Psoas muscle (tissue), 8 donors: ENCODE data around the gene ACTN1. TPM values are rescaled to one million over a fixed set of nuclear protein-coding genes. Genes with fewer than 3 reads are reported as not detected.

Source experiments
- ATAC-seq, 4 donors: fragments of 200-7000 bp; cut with Tn5 transposase; one replicate each; pipeline ENCODE4 v1.9.1; 2020; ENCODE audit warnings: moderate library complexity in 3 of 4, mild to moderate bottlenecking in 2 of 4
- DNase-seq, 2 donors: peaks; one replicate each; pipeline ENCODE4 v3.0.0-alpha.2; 2020
- H3K27ac ChIP-seq: fragments of 200-600 bp; one replicate; pipeline ENCODE4 v1.8.0; 2022
- H3K27me3 ChIP-seq, 3 donors: fragments of 200-600 bp in 1 of 3; one replicate each; pipeline versions ENCODE4 v1.6.1 to v1.8.0; 2013 to 2022; ENCODE audit warnings: low read length in 2 of 3, mild to moderate bottlenecking in 2 of 3, moderate library complexity in 1 of 3; ENCODE audit not compliant: insufficient read depth in 3 of 3
- H3K36me3 ChIP-seq, 2 donors: fragments of 200-600 bp in 1 of 2; one replicate each; pipeline versions ENCODE4 v1.6.1 to v1.8.0; 2013 to 2022; ENCODE audit warnings: low read depth in 1 of 2, mild to moderate bottlenecking in 1 of 2, moderate library complexity in 1 of 2; ENCODE audit not compliant: insufficient read depth in 1 of 2
- H3K4me1 ChIP-seq: fragments of 200-600 bp; one replicate; pipeline ENCODE4 v1.8.0; 2022
- H3K4me3 ChIP-seq: fragments of 200-600 bp; one replicate; pipeline ENCODE4 v1.8.0; 2022; ENCODE audit warnings: mild to moderate bottlenecking
- H3K9me3 ChIP-seq: fragments of 200-600 bp; one replicate; pipeline ENCODE4 v1.8.0; 2022
- CTCF ChIP-seq: fragments of 200-600 bp; IDR thresholded peaks from one replicate; pipeline ENCODE4 v1.8.0; 2022; ENCODE audit warnings: antibody characterized with exemption
- WGBS, 3 donors: extraction: QIAGEN DNeasy Blood & Tissue Kit; methylation state at CpG; one replicate each; pipeline versions ENCODE4 v1.1.6 to v1.1.7; 2013; 5-methylcytosine and 5-hydroxymethylcytosine counted together
- intact Hi-C, 2 donors: fragments of 100-400 bp; cut with DNase I; formaldehyde crosslinking; loops; one replicate each; pipeline versions ENCODE4 v1.11.0 to v1.14.2; 2022
- polyA plus RNA-seq, 3 donors: library from polyadenylated mRNA; stranded (reverse); fragments of 200-250 nt; gene quantifications; one replicate each; pipeline ENCODE4 v1.2.3, GENCODE V29; 2013
- total RNA-seq, 4 donors: library from RNA; stranded (reverse); fragmentation: NEBNext Ultra II Directional in 2 of 4; extraction: Animal tissue kit (Norgen Biotek cat#: 25700) in 2 of 4; gene quantifications; one replicate each; pipeline versions ENCODE4 v1.2.1 to v1.2.4, GENCODE V29; 2021 to 2023
- donor health status: healthy with polysubstance abuse.
- donor health status: DM: no; HTN: no; CAD: no; lungs with moderate emphysema.
- donor health status: Bipolar disorder and iron deficiency.
- donor health status: healthy.
- donor health status: DM: yes; HTN: yes; CAD: no.
- donor health status: DM: no; HTN: no; CAD: no.
- donor health status: DM: no; HTN: no; CAD: no.
- donor health status: DM: yes; HTN: yes; CAD: no.

ACTN1 gene
- total and polyA plus RNA-seq, 7 donors, result 5.8 to 23.7 (median 10.9) TPM

DNA sequence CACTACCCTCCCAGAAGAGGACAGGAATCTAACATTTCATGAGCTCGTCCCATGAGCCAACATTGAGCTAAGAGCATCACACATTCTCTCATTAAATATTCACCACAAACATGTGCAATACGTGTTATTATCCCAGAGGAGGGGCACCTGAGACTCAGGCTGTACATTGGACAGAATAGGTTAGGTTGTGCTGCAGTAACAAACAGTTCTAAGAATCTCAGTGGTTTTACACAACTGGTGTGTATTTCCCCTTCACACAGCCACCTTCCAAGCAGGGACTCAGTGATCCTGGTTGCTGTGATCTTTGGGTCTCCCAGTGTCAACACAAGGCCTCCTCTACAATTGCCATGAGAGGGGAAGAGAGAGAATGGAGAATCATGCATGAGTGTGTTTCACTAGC, 15.0 kb upstream of the ACTN1 start:
- Histone ChIP-seq H3K4me1 (no peaks in the 10 kb centered on the region), H3K36me3 (no peaks in the 10 kb centered on the region), H3K27ac (no peak overlapping the region), H3K9me3 (no peaks in the 10 kb centered on the region), H3K27me3 (no peaks in the 10 kb centered on the region), H3K4me3 (no peak overlapping the region)
- ATAC-seq (no peak), DNase-seq (no peak)
- intact Hi-C loops, result no loop called here
- 82 to 95% (median 87%) methylated on average over 2 of the region's 2 CpGs for WGBS, 3 donors
- no peak for TF ChIP-seq CTCF

DNA sequence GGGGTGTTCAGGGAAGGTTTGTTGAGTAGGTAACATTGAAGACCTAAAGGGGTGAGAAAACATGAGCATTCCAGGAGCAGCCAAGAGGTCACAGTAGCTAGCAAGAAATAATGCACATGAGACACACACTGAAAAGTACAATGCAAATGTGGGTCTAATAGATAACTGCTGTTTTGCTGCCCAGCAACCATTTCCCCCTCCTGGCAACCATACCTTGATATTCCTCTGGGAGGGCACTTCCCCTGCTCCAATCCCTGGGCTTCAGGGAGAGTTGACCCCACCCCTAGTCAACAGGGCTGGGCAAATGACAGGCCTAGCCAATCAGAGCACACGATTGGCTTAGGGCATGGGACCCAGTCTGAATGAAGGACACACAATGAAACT, 8.5 kb upstream of the ACTN1 start:
- H3K4me3 ChIP-seq, result no peak overlapping the region
- no peaks in the 10 kb centered on the region for H3K4me1 ChIP-seq
- intact Hi-C loops, result no loop called here
- no peak for TF ChIP-seq CTCF
- DNase-seq (no peak), ATAC-seq (no peak)
- 82 to 90% (median 85%) methylated on average over 1 of the region's 1 CpG for WGBS, 3 donors
- no peaks in the 10 kb centered on the region for H3K9me3 ChIP-seq
- H3K27me3 ChIP-seq, result no peaks in the 10 kb centered on the region
- no peak overlapping the region for H3K27ac ChIP-seq
- no peaks in the 10 kb centered on the region for H3K36me3 ChIP-seq

DNA sequence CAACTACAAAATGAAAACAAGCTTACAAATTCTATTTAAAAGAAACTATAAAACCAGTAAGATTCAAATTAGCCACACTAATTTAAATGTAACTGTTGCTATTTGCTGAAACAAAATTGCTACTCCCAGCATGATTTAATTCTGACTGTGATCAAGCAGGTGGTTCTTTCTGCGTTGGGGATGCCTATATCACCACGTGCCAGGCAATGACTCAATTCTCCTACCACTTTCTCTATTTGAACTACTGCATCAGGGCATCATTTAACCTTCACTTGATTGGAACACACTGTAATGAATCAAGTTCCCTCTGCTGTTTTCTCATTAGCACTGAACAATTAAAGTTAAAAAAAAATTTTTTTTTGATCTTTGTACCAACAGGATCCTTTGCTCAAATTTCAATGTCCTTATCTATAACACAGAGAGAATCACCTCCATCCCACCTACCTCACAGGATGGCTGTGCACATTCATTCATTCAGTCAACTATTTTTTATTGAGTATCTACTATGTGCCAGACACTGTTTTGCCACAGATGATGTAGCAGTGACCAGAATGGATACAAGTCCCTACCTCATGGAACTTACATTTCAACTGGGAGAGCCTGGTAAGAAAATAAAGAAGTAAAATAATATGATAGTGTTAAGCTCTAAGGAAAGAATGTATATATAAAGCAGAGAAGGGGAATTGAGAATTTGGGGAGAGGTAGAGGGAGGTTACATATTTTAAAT, 8.0 kb upstream of the ACTN1 start:
- DNase-seq (no peak), ATAC-seq (no peak)
- no peak overlapping the region for H3K4me3 ChIP-seq
- no peaks in the 10 kb centered on the region for H3K36me3 ChIP-seq
- H3K4me1 ChIP-seq, result no peaks in the 10 kb centered on the region
- TF ChIP-seq CTCF, result no peak
- 15 to 58% (median 30%) methylated on average over 2 of the region's 2 CpGs for WGBS, 3 donors
- H3K9me3 ChIP-seq, result no peaks in the 10 kb centered on the region
- H3K27ac ChIP-seq, result no peak overlapping the region
- intact Hi-C loops, result no loop called here
- no peaks in the 10 kb centered on the region for H3K27me3 ChIP-seq

GRCh38 chr14:68986225-68986624, 7.1 kb upstream of the ACTN1 start:
- H3K36me3 ChIP-seq, result no peaks in the 10 kb centered on the region
- no peak overlapping the region for H3K4me3 ChIP-seq
- no peak for TF ChIP-seq CTCF
- 61 to 76% (median 71%) methylated on average over 2 of the region's 2 CpGs for WGBS, 3 donors
- DNase-seq, result no peak
- no peaks in the 10 kb centered on the region for H3K9me3 ChIP-seq
- no peaks in the 10 kb centered on the region for H3K27me3 ChIP-seq
- no peak overlapping the region for H3K27ac ChIP-seq
- ATAC-seq, result no peak
- H3K4me1 ChIP-seq, result no peaks in the 10 kb centered on the region
- intact Hi-C loops, result no loop called here

GRCh38 chr14:68984686-68985085, 5.6 kb upstream of the ACTN1 start:
- DNase-seq (no peak), ATAC-seq (no peak)
- no peak for TF ChIP-seq CTCF
- H3K36me3 ChIP-seq, result no peaks in the 10 kb centered on the region
- WGBS, 3 donors, result 86 to 100% (median 91%) methylated on average over 1 of the region's 1 CpG
- H3K4me3 ChIP-seq, result no peak overlapping the region
- no peaks in the 10 kb centered on the region for H3K4me1 ChIP-seq
- no peak overlapping the region for H3K27ac ChIP-seq
- H3K27me3 ChIP-seq, result no peaks in the 10 kb centered on the region
- H3K9me3 ChIP-seq, result no peaks in the 10 kb centered on the region
- intact Hi-C loops, result no loop called here
